ENCODE results near the gene MRPS27.

DNA sequence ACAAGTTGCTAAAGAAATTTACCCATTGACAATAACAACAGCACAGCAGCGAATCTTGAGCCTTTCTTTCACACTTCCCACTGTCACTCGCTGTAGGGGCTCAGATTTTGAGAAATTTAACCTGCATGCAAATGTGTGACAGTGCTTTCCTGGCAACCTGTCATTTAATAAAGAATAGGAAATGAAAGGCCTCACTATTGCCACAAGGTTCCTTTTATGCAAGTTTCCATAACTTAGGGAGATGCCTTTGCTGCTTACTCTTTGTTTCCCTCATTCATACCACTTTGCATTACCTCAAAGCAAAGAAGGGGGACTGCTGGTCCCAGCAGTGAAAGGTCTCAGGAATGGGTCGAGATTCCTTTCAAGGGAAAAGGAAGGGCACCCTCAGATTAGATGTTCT lies 49.7 kb upstream of the MRPS27 start:
- TF ChIP-seq, protein P1, sequence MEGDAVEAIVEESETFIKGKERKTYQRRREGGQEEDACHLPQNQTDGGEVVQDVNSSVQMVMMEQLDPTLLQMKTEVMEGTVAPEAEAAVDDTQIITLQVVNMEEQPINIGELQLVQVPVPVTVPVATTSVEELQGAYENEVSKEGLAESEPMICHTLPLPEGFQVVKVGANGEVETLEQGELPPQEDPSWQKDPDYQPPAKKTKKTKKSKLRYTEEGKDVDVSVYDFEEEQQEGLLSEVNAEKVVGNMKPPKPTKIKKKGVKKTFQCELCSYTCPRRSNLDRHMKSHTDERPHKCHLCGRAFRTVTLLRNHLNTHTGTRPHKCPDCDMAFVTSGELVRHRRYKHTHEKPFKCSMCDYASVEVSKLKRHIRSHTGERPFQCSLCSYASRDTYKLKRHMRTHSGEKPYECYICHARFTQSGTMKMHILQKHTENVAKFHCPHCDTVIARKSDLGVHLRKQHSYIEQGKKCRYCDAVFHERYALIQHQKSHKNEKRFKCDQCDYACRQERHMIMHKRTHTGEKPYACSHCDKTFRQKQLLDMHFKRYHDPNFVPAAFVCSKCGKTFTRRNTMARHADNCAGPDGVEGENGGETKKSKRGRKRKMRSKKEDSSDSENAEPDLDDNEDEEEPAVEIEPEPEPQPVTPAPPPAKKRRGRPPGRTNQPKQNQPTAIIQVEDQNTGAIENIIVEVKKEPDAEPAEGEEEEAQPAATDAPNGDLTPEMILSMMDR (IDR thresholded peaks at IDR 0.05) = no peak
- no peak for TF ChIP-seq POLR2A (IDR thresholded peaks at IDR 0.05)
